GM18870 (cell line): ENCODE results near the gene COL23A1.

Experiments
- ATAC-seq: cut with Tn5 transposase; IDR thresholded peaks from one replicate; pipeline ENCODE4 v1.9.1; 2021; ENCODE audit warnings: moderate library complexity; ENCODE audit not compliant: unreplicated experiment

Gene COL23A1

DNA sequence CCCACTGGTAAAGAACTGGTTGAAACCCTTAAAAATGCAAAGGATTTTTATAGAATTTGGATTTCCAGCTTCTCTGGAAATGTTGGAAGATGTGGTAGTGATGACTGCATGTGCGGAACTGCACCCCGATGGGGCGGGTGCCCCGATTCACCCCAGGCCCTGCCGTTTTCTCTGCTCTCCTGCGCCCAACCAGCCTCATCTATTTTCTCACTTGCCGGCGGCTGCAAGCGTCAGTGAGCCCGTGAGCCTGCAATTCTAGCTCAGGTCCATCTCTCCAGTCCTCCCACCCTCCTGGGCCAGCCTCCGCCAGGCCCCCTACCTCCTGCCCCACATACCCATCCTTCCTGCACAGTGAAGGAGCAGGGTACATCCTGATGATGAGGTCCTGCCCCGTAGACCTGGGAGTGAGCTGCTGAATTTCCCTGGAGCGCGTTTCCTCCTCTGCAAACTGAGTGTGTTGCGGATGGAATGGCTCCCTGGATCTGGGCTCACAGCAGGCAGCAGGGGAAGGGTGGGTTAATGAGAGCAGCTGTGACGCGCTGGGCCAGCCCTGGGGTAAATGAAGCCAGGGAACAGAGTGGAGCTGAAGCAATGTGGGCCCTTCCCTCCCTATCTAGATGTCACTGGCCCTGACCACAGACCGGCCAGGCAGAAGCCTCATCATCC is 311.7 kb downstream of the COL23A1 start:
- ATAC-seq = no peak

DNA sequence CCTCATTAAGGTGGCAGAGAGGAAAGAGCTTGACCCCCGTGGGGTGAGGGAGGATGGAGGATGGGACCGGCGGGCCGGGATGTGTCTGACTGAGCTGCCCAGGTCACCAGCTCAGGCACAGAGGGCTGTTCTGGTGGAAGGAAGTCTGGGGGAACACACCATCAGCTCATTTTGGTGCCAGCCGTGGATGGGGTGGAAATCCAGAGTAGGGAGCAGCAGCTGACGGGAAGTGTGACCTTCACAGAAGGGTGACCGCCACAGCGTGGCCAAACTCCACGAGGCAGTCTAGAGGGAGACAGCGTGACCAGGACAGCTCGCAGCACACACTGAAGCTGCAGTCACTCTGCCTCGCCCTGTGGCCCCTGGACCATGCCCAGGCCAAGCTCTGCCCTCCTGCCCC is 312.3 kb downstream of the COL23A1 start:
- no peak for ATAC-seq

DNA sequence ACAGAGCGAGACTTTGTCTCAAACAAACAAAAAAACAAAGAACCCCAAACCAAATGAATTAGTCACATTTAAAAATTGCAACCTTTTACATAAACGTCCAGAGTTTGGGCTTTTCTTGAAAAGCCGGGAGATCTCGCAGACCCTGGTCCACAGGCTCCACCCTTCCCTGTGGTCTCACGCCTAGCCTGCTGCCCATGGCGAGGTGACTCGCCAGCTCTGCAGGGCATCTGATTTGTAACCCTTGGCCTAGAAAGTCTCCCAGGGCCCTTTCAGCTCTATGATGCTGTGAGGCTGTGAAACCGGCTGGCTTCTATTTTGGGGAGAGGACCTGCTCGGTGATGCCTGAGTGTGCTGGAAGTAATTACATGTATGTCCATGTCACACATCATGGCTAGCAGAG is 312.8 kb downstream of the COL23A1 start:
- no peak for ATAC-seq

DNA sequence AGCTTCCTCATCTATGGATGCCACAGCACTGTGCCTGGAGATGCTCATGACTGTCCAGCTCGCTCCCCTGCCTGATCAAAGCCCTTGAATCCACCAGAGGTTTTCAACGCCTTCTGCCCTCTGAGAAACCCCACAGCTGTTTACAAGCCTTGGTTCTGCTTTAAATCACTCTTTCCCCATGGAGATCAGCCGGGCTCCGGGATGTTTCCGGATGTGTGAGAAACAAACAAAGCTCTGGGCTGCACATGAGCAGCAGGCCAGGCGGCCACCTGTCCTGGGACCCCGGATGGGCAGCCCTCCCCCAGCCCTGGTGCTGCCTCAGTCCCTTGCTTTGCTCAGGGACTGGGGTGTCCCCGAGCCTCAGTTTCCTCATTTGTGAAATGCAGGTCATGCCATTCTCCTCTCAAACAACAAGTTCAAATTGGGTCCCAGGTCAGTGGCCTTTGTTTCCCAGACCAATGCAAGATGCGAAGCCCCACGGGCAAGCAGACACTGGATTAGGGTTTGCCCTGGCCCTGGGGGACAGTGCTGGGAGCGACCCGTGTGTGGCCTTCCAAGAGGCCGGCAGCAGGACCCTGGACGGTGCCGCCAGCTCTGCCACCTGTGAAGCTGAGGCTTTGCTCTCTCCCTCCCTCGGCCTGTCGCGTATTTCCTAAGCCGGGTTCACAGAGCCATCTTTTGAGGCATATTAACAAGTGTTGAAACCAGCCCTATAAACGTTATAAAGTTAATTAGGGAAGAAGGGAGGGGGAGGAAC is 315.2 kb downstream of the COL23A1 start:
- no peak for ATAC-seq

DNA sequence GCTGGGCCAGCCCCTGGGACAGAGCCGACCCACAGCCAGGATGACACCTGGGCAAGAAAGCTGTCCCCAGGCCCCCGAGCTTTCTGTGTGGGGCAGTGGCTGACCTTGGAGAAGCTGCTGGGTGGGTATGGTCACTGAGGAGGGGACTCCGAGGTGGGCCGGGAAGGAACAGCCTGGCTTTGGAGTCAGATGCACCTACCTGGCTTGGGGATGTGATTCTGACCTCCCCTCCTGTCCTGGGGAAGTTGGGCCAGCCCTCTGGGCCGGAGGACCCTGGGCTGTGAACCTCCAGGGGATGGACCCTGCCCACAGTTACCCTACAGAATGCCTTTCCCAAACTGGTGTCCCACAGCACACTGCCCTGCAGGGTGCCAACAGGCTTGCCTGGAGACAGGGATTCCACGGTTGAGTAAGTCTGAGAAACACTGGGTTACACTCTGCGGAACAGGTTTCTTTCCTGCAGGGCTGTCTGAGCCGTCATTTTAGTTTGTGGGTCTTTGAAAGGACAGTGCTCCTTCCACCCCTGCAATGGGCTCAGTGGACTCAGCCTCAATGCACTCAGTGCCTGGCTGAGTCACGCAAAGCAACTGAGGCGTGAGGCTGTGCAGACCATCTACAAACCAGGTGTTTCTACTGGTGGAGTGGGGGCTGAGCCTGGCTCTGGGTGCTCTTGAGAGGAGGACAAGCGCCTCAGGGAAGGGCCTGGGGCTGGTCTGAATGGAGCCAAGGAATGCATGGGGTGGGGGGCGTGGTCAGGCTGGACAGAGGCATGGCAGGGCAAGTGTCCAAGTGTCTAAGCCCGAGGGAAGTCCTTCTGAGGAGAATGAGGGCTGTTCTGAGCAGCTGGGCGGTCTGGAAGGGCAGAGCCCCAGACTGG is 316.3 kb downstream of the COL23A1 start:
- no peak for ATAC-seq

DNA sequence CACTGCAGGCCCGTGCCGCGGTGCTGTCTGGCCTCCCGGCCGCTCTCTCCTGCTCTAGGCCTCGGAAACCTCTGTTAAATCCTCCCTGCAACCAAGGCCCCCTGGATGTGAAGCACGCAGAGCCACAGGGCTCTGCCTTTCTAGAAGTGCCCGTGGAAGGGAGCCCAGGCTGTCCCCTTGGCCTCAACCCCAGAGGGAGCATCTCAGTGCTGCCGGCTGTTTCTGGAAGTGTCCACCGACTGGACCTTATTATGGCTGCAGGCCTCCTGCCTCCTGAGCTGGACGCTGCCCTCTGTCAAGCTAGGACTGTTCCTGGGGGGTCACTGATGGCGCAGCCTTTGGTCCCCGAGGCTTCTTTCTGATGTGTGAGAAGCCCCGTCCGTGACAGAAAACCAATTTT is 317.2 kb downstream of the COL23A1 start:
- no peak for ATAC-seq

DNA sequence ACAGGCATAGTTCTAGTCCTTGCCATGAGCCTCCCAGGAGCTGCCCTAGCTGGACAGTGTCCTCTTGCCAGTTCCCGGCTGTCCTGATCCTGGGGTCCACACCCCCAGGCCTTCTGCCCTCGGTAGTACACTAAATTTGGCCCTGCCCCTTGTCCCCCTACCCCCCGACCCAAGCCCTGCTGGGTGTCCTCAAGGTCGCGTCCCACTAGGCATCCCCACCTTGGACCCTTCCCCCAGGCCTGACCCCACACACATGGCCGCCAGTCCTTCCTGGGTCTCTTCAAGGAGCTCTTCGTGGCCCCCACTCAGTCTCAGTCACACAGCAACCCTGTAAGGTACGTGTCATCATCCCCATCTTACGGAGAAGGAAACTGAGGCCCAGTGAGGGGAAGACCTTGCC is 317.6 kb downstream of the COL23A1 start:
- no peak for ATAC-seq

DNA sequence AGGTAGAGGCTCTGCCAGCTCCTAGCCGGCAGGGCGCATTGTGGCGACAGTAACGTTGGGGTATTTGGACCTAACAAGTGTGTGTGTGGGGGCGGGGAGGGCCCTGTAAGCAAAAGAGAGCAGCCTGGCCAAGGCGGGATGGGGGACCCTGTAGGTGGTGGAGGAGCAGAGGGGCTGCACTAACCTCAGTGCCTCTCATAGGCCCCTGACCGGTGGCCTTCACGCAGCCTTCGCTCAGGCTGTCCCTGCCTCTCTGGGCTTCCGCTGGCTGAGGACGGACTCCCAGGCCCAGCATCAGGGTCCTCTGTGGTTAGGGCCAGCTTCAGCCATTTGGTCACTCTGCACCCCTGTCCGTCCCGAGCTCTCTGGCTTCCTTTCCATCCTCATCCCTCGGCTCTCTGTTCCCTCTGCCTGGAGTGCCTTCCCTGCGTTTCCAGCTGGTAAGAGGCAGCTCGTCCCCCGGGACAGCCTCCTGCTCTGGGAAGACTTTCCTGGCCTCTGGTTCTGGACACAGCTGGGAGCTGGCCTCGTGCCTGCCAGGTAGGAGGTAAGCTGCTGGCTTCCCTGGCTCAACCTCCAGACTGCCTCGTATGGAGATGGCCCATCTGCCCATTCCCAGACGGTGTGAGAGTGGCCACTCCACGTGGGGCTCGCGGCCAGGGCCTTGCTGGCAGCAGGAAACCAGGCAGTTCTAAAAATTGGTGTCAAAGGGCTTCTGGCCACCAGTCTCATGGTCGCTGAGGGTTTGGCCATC is 318.3 kb downstream of the COL23A1 start:
- ATAC-seq = no peak

DNA sequence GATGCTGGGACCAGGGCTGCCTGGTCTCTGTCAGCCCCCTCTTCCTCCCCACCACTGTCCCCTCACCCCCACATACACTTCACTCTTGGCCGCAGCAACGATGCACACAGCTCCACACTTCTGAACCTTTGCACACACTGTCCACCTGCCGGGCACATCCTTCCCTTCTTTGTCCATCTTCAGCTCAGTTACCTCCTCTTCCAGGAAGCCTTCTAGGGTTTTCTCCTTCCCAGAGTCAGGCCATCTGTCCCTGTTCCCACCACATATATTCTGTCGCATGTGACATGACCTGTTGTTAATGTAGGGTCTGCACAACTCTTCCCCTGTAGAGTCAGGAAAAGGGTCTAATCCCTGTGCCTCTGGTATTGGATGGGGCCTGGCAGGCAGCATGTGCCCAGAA is 319.0 kb downstream of the COL23A1 start:
- ATAC-seq = no peak

DNA sequence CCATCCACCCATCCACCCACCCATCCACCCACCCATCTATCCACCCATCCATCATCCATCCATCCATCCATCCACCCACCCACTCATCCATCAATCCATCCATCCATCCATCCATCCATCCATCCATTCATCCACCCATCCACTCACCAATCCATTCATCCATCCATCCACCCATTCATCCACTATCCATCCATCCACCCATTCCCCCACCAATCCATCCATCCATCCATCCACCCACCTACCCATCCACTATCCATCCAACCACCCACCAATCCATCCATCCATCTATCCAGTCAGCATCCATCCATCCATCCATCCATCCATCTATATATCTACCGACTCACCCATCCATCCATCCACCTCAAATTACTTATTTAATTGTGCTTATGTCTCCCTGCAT is 320.7 kb downstream of the COL23A1 start:
- no peak for ATAC-seq

DNA sequence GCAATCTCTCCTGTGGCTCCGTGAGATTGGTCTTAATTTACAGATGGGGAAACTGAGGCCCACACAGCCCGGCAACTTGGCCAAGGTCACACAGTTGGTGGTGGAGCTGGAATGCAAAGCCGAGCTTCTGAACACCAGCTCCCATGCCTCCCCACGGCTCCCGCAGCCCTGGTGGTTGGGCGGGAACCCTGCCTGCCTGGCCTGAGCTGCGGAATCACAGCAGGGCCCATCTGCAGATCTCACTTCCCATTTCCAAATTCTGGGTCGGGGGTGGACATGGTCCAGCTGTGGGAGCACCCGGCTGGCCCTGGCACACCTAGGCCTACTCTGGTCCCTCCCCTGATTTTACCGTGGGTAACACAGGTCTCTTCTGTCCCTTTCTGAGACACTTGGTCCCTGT is 322.3 kb downstream of the COL23A1 start:
- no peak for ATAC-seq

DNA sequence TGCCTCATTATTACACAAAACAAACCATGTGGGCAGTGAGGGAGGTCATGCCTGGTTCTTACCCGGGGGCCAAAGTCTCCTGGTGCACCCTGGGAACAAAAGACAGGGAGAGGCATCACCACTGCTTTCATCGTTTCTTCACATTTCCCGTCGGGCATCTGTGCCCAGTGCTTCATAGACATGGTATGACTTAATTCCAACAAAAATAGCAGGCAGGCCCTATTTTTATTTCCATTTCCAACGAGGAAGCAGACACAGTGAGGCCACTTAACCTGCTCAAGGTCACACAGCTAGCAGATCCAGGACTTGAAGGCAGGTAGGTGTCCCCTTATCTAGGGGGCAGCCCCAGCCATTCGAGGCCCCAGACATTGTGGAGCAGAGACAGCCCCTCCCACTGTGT is 322.9 kb downstream of the COL23A1 start:
- ATAC-seq = no peak

DNA sequence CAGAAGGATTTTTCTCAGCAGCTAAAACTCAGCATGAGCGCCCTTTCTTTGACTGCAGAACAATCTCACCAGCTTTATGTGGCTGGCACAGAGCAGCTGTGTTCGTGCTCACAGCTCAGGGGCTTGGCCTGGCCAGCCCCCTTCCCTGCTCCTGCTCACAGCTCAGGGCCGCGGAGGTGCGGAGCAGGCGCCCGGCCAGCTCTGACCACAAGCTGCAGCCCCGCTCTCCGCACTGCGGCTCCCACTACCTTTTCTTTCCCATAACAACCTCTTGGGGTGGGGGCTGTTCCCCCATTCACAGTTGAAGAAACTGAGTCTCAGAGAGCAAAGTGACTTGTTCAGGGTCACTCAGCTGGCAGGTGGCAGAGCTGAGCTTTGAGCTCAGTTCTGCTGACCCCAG is 323.6 kb downstream of the COL23A1 start:
- ATAC-seq = no peak

DNA sequence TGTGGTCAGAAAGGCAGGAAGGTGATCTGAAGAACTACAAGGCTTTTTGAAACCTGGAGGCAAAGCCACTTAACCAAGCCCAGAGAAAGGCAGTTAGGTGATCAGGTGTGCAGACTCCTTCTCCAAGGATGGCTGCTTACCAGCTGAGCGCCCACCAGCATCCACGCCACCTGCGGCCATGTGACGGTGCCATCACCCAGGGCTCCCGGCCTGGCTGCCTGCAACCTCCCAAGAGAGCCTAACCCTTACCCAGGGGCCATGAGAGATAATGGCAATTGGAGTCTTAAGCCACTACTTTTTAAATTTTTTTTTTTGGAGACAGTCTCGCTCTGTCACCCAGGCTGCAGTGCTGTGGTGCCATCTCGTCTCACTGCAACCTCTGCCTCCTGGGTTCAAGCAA is 324.4 kb downstream of the COL23A1 start:
- ATAC-seq = no peak

DNA sequence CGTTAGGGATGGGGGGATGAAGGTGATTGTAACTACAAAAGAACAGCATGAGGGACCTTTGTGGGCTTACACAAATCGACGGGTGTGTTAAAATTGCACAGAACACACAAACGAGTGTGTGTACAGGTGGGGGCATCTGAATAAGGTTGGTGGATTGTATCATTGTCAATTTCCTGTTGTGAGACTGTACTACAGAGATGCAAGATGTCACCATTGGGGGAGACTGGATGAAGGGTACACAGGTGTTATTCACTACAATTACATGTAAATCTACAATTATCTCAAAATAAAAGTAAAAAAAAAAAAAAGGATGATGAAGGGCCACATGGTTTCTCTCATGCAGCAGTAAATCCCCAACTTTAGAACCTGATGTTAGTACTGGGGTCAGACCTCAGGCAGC is 326.1 kb downstream of the COL23A1 start:
- ATAC-seq = no peak

DNA sequence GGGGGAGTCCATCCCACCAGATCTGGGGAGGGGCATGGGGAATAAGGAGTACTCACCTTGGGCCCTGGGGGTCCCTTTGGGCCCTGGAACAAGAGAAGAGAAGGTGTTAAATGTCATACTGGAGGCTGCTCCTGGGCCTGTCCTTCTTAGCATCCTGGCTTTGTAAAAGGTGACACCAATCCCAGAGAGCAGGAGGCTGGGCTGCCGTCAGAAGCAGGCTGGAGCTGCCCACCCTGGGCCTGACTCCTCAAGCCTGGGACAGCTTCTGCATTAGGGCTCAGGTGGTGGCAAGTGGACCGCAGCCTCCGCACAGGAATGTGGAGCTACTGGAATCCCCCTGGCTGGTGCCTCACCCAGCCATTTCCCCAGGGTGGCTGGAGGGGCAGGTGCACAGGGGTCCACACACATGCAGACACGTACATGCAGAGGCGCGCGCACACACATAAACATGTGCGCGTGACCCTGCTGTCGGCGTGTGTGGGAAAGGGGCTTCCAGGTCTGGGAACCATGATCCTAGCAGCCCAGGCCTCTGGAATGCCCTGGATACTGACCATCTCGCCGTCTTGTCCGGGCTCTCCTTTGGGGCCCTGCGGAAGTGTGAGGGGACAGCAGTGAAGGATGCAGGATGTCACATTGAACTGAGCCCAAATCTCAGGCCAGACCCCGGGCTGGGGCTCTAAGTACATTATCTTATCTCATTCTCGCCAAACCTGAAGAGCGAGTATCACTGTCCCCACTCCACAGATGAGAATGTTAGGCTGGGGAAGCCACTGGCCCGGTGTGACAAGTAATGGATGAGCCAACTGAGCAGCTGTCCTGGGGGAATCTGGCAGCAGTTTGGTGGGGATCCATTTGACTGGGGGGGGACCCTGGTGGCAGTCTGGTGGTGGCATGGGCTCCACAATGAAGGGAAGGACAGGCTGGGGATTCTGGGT is 328.3 kb downstream of the COL23A1 start:
- no peak for ATAC-seq

DNA sequence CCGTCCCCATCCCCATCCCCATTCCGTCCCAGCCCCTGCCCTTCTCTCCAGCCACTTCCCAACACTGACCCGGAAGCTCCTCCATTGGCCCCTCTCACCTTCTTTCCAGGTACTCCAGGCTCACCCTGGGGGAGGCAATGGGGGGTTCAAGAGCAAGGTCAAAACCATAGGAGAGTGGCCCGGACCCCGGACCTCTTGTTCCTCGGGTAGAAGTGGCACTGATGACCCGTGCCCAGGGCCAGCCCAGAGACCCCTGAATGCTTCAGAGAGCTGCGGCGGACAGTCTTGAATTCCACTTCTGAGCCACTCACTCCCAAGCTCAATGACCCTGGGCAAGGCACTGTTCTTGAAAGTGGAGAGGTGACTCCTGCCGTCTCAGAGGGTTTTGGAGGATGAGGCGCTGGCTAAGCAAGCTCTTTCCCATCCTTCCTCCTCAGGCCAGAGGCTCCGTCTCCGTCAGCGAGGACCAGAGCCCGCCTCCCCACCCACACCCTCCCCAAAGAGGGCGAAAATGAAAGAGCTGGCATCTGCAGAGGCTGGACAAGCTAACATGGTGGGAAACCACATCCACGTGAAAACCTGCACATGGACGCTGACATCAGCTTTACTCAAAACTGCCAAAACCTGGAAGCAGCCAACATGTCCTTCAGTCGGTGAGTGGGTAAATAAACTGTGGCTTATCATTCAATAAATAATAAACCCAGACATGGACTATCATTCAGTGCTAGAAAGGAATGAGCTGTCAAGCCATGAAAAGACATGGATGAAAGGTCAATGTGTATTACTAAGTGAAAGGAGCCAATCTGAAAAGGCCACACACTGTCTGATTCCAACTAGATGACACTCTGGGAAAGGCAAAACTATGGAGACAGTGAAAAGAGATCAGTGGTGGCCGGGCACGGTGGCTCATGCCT is 330.3 kb downstream of the COL23A1 start:
- ATAC-seq = no peak

DNA sequence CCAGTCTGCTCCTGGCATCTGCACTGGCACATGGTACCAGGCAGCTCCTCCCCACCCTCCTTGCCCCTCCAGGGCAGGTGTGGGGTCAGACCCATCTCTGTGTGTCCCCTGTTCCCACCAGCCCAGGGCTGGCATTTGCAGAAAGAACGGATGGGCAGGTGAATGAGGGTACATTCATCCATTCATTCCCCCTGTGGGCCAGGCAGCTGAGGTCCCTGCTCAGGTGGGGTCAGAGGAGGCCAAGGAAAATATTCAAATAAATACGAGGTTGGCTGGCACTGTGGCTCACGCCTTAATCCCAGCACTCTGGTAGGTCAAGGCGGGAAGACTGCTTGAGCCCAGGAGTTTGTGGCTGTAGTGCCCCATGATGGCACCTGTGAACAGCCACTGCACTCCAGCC is 332.5 kb downstream of the COL23A1 start:
- ATAC-seq = no peak

DNA sequence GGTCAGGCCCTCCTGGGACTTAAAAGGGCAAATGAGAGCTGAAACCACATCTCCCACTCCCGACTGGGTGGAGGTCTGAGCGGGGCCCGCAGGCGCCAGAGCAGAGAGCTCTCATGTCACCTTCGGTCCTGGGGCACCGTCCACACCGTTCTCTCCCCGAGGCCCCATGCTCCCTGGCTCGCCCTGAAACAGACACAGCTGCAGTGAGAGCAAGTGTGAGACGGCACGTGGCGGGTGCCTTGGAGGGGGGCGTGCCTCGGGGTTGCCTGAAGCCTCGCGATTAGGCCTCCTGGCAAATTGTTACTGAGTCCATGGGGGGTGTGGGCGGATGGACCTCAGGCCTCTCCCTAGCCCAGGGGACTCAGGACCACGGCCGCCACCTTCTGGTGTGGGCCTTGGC is 333.4 kb downstream of the COL23A1 start:
- ATAC-seq = no peak
